D721Med (cell line): ENCODE measurements around the gene DYRK3.
"Not testable (repeated sequence)": the region's sequence is repeated elsewhere in the genome, so short reads cannot be mapped to it uniquely, and the experiment has no call there.

ENCODE experiments used
- DNase-seq: peaks from one replicate; pipeline ENCODE4 v3.0.0; 2011; ENCODE audit warnings: low spot score; ENCODE audit not compliant: insufficient read length
- FAIRE-seq: peaks from 2 replicates; lab custom pipeline; 2011; peaks lifted over from hg19 to GRCh38; lab: Jason Lieb, UNC
- TF ChIP-seq, protein P1 (sequence below): IDR thresholded peaks from 2 replicates; pipeline ENCODE4 v1.5.1; 2012; ENCODE audit warnings: mild to moderate bottlenecking, control low read depth; ENCODE audit not compliant: insufficient read depth; ENCODE audit errors: missing control alignments

The DYRK3 gene

GRCh38 chr1:206606867-206607266 is 28.5 kb upstream of the DYRK3 start:
- no peak for FAIRE-seq
- TF ChIP-seq, protein P1, sequence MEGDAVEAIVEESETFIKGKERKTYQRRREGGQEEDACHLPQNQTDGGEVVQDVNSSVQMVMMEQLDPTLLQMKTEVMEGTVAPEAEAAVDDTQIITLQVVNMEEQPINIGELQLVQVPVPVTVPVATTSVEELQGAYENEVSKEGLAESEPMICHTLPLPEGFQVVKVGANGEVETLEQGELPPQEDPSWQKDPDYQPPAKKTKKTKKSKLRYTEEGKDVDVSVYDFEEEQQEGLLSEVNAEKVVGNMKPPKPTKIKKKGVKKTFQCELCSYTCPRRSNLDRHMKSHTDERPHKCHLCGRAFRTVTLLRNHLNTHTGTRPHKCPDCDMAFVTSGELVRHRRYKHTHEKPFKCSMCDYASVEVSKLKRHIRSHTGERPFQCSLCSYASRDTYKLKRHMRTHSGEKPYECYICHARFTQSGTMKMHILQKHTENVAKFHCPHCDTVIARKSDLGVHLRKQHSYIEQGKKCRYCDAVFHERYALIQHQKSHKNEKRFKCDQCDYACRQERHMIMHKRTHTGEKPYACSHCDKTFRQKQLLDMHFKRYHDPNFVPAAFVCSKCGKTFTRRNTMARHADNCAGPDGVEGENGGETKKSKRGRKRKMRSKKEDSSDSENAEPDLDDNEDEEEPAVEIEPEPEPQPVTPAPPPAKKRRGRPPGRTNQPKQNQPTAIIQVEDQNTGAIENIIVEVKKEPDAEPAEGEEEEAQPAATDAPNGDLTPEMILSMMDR = peak; percentile 26
- DNase-seq = no peak

DNA sequence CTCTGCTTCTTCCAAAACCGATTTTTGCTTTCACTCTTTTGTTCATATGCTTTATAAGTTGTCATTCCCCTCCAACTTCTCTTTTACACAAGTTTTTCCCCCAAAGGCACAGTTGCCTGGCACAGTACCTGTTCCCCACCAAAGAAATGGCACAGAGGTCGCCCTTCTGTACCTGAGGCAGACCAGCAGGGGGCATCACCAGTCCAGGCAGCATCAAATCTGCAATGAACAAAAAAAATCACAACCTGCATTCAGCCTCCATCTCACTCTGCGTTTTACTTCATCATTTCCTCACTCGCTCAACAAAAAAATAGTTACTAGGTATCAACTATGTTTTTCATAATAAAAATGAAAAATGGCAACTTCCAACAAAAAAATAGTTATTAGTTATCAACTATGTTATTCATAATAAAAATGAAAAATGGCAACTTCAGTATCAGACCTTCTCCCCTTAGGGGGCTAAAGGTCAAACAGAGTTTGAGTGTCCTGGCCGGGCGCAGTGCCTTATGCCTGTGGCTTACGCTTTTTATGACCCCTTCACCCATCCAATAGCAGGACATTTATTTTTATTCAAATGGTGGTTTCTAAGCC is 27.1 kb upstream of the DYRK3 start:
- no peak for FAIRE-seq
- TF ChIP-seq, protein P1 = peak; percentile 89
- no peak for DNase-seq

- TF ChIP-seq, protein P1 = no peak
- DNase-seq = no peak
- FAIRE-seq = no peak
Observed at GRCh38 chr1:206609229-206609991, 25.9 kb upstream of the DYRK3 start.

GRCh38 chr1:206612129-206612876 is 23.0 kb upstream of the DYRK3 start, which contains the start of gene EIF2D:
TSS of gene EIF2D (minus strand) at chr1:206612465. CDS start at chr1:206612342, 123 bp downstream.
- TF ChIP-seq, protein P1 = peak; percentile 88
- FAIRE-seq = no peak
- peak; percentile 100 for DNase-seq

GRCh38 chr1:206626396-206626795 is 8.9 kb upstream of the DYRK3 start:
- DNase-seq, FAIRE-seq: not testable (repeated sequence)

DNA sequence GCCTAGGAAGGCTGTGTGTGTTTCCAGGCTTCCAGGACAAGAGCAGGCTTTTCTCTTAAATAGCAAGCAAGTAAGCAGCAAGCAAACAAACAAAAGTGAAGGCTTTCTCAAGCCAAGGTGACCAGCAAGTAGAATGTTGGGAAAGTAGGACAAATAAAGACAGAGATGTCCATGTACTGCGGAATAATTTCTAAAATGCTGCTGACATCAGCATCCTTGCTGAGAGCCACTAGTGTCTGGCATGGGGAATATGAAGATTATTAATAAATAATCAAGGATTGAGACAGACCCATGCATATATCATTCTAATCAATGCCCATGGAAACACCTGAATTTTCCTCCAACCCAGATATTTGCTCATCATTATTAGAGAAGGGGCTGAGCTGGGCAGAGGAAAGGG is 6.4 kb upstream of the DYRK3 start:
- FAIRE-seq = no peak
- TF ChIP-seq, protein P1 = no peak
- no peak for DNase-seq

- DNase-seq = no peak
- FAIRE-seq = no peak
- TF ChIP-seq, protein P1 = peak; percentile 93
Observed at GRCh38 chr1:206631085-206631509, 4.2 kb upstream of the DYRK3 start.
